HK-2 (cell line): ENCODE measurements around the gene HNRNPD.
"Not testable (repeated sequence)": the region's sequence is repeated elsewhere in the genome, so short reads cannot be mapped to it uniquely, and the experiment has no call there.

Experiments used
- DNase-seq: peaks from one replicate; pipeline ENCODE4 v3.0.0-alpha.2; 2018; ENCODE audit not compliant: unreplicated experiment

The HNRNPD gene

GRCh38 chr4:82372517-82373485 lies 990 bp downstream of the HNRNPD start:
- peak; percentile 81 for DNase-seq

GRCh38 chr4:82371497-82371896 lies 2.3 kb downstream of the HNRNPD start:
- DNase-seq, result no peak

- no peak for DNase-seq
Measured at GRCh38 chr4:82367438-82368097, 6.2 kb downstream of the HNRNPD start.

GRCh38 chr4:82366431-82366830 lies 7.4 kb downstream of the HNRNPD start:
- not testable (repeated sequence) for DNase-seq

- no peak for DNase-seq
Measured at GRCh38 chr4:82363896-82364487, 9.8 kb downstream of the HNRNPD start.

GRCh38 chr4:82362565-82362964 lies 11.2 kb downstream of the HNRNPD start:
- DNase-seq, result no peak

GRCh38 chr4:82360298-82361177 lies 13.3 kb downstream of the HNRNPD start:
- no peak for DNase-seq

- DNase-seq, result no peak
Measured at GRCh38 chr4:82358847-82359246, 14.9 kb downstream of the HNRNPD start.

- no peak for DNase-seq
Measured at GRCh38 chr4:82357640-82358039, 16.2 kb downstream of the HNRNPD start.

GRCh38 chr4:82354788-82355187 lies 19.0 kb downstream of the HNRNPD start:
- no peak for DNase-seq

- DNase-seq, result no peak
Measured at GRCh38 chr4:82352825-82353366, 20.9 kb downstream of the HNRNPD start.

- DNase-seq, result no peak
Measured at GRCh38 chr4:82352118-82352824, 21.5 kb downstream of the HNRNPD start.

- no peak for DNase-seq
Measured at GRCh38 chr4:82346126-82346525, 27.7 kb downstream of the HNRNPD start.

- no peak for DNase-seq
Measured at GRCh38 chr4:82335043-82335442, 38.7 kb downstream of the HNRNPD start.

GRCh38 chr4:82333641-82334040 lies 40.1 kb downstream of the HNRNPD start:
- DNase-seq, result not testable (repeated sequence)

- DNase-seq, result no peak
Measured at GRCh38 chr4:82331814-82332213, 42.0 kb downstream of the HNRNPD start.

- DNase-seq, result no peak
Measured at GRCh38 chr4:82320351-82320750, 53.4 kb downstream of the HNRNPD start.

GRCh38 chr4:82303063-82303462 lies 70.7 kb downstream of the HNRNPD start:
- not testable (repeated sequence) for DNase-seq
